Mesodermal cell (in vitro differentiated cells): ENCODE results near the gene CTSL.
"Not testable (repeated sequence)": the region's sequence is repeated elsewhere in the genome, so short reads cannot be mapped to it uniquely, and the experiment has no call there.

Experiments
- H3K27ac ChIP-seq: 2 replicates; pipeline ENCODE4 v1.7.0; 2013; ENCODE audit warnings: mild to moderate bottlenecking, low read depth, low read length, moderate library complexity; ENCODE audit not compliant: severe bottlenecking
- H3K36me3 ChIP-seq: 2 replicates; pipeline ENCODE4 v1.7.1; 2013; ENCODE audit warnings: mild to moderate bottlenecking, low read length, moderate library complexity; ENCODE audit not compliant: control insufficient read depth, insufficient read depth
- H3K4me1 ChIP-seq: one replicate; pipeline ENCODE4 v1.7.1; 2013; ENCODE audit warnings: mild to moderate bottlenecking, low read length; ENCODE audit not compliant: insufficient read depth, control insufficient read depth, poor library complexity, severe bottlenecking
- H3K4me3 ChIP-seq: 2 replicates; pipeline ENCODE4 v1.7.0; 2013; ENCODE audit warnings: low read length, control low read depth, mild to moderate bottlenecking; ENCODE audit not compliant: insufficient read depth, poor library complexity, severe bottlenecking; ENCODE audit errors: extremely low read depth
- H3K9me3 ChIP-seq: 2 replicates; pipeline ENCODE4 v1.7.1; 2013; ENCODE audit warnings: mild to moderate bottlenecking, low read length, moderate library complexity; ENCODE audit not compliant: control insufficient read depth
- WGBS, 2 experiments: methylation state at CpG; one replicate each; pipeline ENCODE4 v1.1.5; 2013; ENCODE audit warnings: missing lambda C conversion rate in 2 of 2; ENCODE audit not compliant: insufficient coverage in 2 of 2; 5-methylcytosine and 5-hydroxymethylcytosine counted together

CTSL gene

GRCh38 chr9:87759980-87760379 is 34.1 kb downstream of the CTSL start:
- not testable (repeated sequence) for H3K27ac ChIP-seq, H3K4me1 ChIP-seq, H3K9me3 ChIP-seq

GRCh38 chr9:87760529-87760928 is 34.6 kb downstream of the CTSL start:
- H3K9me3 ChIP-seq: no peaks in the 10 kb centered on the region
- no CpG with 5 or more reads among the region's 2 CpGs for WGBS, 2 experiments
- H3K4me3 ChIP-seq: no peak overlapping the region
- H3K4me1 ChIP-seq: no peaks in the 10 kb centered on the region
- no peaks in the 10 kb centered on the region for H3K36me3 ChIP-seq
- H3K27ac ChIP-seq: no peak overlapping the region

More at GRCh38 chr9:87759980-87760379, 34.1 kb downstream of the CTSL start:
- H3K36me3 ChIP-seq, H3K4me3 ChIP-seq: not testable (repeated sequence)

GRCh38 chr9:87763286-87763685 is 37.4 kb downstream of the CTSL start:
- H3K4me1 ChIP-seq: no peaks in the 10 kb centered on the region
- H3K36me3 ChIP-seq: no peaks in the 10 kb centered on the region
- H3K4me3 ChIP-seq: no peak overlapping the region
- no peak overlapping the region for H3K27ac ChIP-seq
- H3K9me3 ChIP-seq: no peaks in the 10 kb centered on the region
- WGBS, 2 experiments: 82 to 100% methylated on average over 2 to 3 of the region's 6 CpGs

GRCh38 chr9:87765521-87765920 is 39.6 kb downstream of the CTSL start:
- Histone ChIP-seq H3K36me3 (no peaks in the 10 kb centered on the region), H3K9me3 (no peaks in the 10 kb centered on the region), H3K4me3 (no peak overlapping the region), H3K27ac (no peak overlapping the region), H3K4me1 (no peaks in the 10 kb centered on the region)

- H3K27ac ChIP-seq: no peak overlapping the region
- H3K9me3 ChIP-seq: no peaks in the 10 kb centered on the region
- WGBS, 2 experiments: 100% methylated on average over 1 of the region's 1 CpG; no CpG with 5 or more reads in 1 of the 2 experiments
- no peaks in the 10 kb centered on the region for H3K4me1 ChIP-seq
- H3K36me3 ChIP-seq: no peaks in the 10 kb centered on the region
- H3K4me3 ChIP-seq: no peak overlapping the region
Measured at GRCh38 chr9:87766697-87767096, 40.8 kb downstream of the CTSL start.

GRCh38 chr9:87770616-87771315 is 44.8 kb downstream of the CTSL start:
- H3K9me3 ChIP-seq: no peaks in the 10 kb centered on the region
- no peak overlapping the region for H3K4me3 ChIP-seq
- no peaks in the 10 kb centered on the region for H3K36me3 ChIP-seq
- H3K27ac ChIP-seq: no peak overlapping the region
- 79 to 91% methylated on average over 10 to 13 of the region's 18 CpGs for WGBS, 2 experiments
- H3K4me1 ChIP-seq: no peaks in the 10 kb centered on the region

- Histone ChIP-seq H3K27ac (no peak overlapping the region), H3K4me1 (no peaks in the 10 kb centered on the region), H3K4me3 (no peak overlapping the region), H3K9me3 (no peaks in the 10 kb centered on the region), H3K36me3 (no peaks in the 10 kb centered on the region)
- WGBS, 2 experiments: 90 to 92% methylated on average over 13 to 16 of the region's 25 CpGs
Measured at GRCh38 chr9:87771316-87772006, 45.5 kb downstream of the CTSL start.

- H3K4me1 ChIP-seq: no peaks in the 10 kb centered on the region
- WGBS, 2 experiments: 84 to 86% methylated on average over 3 of the region's 8 CpGs
- no peak overlapping the region for H3K4me3 ChIP-seq
- no peak overlapping the region for H3K27ac ChIP-seq
- no peaks in the 10 kb centered on the region for H3K9me3 ChIP-seq
- H3K36me3 ChIP-seq: no peaks in the 10 kb centered on the region
Measured at GRCh38 chr9:87776481-87777379, 50.8 kb downstream of the CTSL start.

GRCh38 chr9:87778996-87779395 is 53.1 kb downstream of the CTSL start:
- no peaks in the 10 kb centered on the region for H3K36me3 ChIP-seq
- 100% methylated on average over 3 of the region's 4 CpGs; no CpG with 5 or more reads in 1 of the 2 experiments for WGBS, 2 experiments
- no peaks in the 10 kb centered on the region for H3K9me3 ChIP-seq
- H3K27ac ChIP-seq: no peak overlapping the region
- no peak overlapping the region for H3K4me3 ChIP-seq
- no peaks in the 10 kb centered on the region for H3K4me1 ChIP-seq
